Measurements from ENCODE around the gene CD38.

DNA sequence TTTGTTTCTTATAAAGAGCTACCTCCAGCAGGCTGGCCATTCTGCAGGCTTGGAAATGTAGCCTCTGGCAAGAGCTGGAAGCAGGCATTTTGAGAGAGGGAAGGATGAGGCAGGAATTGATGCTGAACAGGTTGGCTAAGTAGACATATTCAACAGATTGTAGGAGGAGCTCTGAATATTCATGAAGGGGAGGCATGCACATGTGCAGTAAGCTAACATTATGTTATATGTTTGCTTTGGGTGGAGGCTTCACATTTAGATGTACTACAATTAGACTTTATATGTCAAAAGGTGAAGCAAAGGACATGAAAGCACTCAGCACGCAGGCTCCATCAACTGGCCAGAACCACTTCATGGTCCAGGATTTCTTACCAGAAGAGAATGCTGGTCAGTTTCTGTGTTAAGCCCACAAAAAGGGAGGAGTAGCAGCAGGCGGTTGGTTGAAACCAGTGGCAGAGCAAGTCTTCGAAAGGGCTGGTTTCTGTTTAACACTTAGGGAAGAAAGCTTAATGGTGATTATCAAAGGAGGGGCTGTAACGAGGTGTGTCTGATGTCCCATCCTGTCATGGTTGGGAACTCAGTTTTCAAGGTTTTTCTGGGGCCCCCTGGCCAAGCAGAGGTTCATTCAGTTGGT lies 105.6 kb downstream of the CD38 start:
- TF ChIP-seq, protein P1, sequence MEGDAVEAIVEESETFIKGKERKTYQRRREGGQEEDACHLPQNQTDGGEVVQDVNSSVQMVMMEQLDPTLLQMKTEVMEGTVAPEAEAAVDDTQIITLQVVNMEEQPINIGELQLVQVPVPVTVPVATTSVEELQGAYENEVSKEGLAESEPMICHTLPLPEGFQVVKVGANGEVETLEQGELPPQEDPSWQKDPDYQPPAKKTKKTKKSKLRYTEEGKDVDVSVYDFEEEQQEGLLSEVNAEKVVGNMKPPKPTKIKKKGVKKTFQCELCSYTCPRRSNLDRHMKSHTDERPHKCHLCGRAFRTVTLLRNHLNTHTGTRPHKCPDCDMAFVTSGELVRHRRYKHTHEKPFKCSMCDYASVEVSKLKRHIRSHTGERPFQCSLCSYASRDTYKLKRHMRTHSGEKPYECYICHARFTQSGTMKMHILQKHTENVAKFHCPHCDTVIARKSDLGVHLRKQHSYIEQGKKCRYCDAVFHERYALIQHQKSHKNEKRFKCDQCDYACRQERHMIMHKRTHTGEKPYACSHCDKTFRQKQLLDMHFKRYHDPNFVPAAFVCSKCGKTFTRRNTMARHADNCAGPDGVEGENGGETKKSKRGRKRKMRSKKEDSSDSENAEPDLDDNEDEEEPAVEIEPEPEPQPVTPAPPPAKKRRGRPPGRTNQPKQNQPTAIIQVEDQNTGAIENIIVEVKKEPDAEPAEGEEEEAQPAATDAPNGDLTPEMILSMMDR (IDR thresholded peaks at IDR 0.05; ENCODE audit: low read depth, low read length, missing input control): no peak
- TF ChIP-seq, protein P2, sequence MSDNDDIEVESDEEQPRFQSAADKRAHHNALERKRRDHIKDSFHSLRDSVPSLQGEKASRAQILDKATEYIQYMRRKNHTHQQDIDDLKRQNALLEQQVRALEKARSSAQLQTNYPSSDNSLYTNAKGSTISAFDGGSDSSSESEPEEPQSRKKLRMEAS (IDR thresholded peaks at IDR 0.05): no peak
- no peak for TF ChIP-seq EGR1 (IDR thresholded peaks at IDR 0.05; ENCODE audit: low read depth in 2 of 2)
- no peak for TF ChIP-seq TAF1 (conservative IDR thresholded peaks at IDR 0.05)
- TF ChIP-seq, protein P3, sequence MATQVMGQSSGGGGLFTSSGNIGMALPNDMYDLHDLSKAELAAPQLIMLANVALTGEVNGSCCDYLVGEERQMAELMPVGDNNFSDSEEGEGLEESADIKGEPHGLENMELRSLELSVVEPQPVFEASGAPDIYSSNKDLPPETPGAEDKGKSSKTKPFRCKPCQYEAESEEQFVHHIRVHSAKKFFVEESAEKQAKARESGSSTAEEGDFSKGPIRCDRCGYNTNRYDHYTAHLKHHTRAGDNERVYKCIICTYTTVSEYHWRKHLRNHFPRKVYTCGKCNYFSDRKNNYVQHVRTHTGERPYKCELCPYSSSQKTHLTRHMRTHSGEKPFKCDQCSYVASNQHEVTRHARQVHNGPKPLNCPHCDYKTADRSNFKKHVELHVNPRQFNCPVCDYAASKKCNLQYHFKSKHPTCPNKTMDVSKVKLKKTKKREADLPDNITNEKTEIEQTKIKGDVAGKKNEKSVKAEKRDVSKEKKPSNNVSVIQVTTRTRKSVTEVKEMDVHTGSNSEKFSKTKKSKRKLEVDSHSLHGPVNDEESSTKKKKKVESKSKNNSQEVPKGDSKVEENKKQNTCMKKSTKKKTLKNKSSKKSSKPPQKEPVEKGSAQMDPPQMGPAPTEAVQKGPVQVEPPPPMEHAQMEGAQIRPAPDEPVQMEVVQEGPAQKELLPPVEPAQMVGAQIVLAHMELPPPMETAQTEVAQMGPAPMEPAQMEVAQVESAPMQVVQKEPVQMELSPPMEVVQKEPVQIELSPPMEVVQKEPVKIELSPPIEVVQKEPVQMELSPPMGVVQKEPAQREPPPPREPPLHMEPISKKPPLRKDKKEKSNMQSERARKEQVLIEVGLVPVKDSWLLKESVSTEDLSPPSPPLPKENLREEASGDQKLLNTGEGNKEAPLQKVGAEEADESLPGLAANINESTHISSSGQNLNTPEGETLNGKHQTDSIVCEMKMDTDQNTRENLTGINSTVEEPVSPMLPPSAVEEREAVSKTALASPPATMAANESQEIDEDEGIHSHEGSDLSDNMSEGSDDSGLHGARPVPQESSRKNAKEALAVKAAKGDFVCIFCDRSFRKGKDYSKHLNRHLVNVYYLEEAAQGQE (IDR thresholded peaks at IDR 0.05): no peak
